SIG-M5 (cell line): ENCODE measurements around the gene DMKN.
"Not testable (repeated sequence)": the region's sequence is repeated elsewhere in the genome, so short reads cannot be mapped to it uniquely, and the experiment has no call there.

Experiments
- DNase-seq: peaks from one replicate; lab custom pipeline; 2025; lab: John Stamatoyannopoulos, UW

The DMKN gene

DNA sequence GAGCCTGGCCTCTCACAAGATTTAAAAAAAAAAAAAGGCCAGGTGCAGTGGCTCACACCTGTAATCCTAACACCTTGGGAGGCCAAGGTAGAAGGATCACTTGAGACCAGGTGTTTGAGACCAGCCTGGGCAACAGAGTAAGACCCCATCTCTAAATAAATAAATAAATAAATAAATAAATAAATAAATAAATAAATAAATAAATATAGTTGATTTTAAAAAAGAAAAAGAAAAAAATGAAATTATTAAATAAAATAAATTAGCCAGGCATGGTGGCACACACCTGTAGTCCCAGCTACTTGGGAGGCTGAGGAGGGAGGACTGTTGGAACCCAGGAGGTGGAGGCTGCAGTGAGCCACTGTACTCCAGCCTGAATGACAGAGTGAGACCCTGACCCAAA, 51.7 kb downstream of the DMKN start:
- DNase-seq = not testable (repeated sequence)

DNA sequence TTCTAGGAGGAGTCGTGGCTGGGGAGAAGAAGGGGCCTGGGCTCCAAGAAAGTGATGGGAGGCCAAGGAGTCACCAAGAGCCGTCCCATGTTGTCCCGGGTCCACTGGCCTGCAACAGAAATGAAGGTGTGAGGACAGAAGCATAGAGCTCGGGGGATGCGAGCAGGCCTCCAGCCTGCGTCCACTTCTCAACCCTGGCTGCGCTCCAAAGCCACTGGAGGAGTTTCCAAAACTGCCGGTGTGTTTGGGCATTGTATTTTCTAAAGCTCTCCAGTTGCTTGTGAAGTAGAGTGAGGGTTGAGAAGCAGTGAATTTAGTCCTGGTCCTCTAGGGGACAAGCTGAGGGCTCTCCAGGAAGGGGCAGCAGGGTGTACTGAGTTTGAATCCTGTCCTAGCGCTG, 52.4 kb downstream of the DMKN start:
- no peak for DNase-seq

DNA sequence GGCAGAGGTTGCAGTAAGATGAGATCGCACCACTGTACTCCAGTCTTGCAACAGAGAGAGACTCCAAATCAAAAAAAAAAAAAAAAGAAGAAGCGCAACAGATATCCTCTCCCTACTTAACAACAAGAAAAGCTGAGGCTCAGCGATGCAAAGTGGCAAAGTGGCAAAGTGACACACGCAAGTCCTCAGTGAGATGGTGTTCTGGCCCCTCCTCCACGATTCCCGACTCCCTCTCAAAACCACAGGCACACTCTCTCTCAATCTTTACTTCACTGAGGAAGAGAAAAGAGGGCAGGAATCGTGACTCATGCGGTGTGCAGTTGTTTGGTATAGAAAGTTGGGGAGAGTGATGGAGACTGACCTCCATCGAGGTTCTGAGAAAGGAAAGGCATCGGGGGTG, 52.8 kb downstream of the DMKN start:
- DNase-seq = no peak

DNA sequence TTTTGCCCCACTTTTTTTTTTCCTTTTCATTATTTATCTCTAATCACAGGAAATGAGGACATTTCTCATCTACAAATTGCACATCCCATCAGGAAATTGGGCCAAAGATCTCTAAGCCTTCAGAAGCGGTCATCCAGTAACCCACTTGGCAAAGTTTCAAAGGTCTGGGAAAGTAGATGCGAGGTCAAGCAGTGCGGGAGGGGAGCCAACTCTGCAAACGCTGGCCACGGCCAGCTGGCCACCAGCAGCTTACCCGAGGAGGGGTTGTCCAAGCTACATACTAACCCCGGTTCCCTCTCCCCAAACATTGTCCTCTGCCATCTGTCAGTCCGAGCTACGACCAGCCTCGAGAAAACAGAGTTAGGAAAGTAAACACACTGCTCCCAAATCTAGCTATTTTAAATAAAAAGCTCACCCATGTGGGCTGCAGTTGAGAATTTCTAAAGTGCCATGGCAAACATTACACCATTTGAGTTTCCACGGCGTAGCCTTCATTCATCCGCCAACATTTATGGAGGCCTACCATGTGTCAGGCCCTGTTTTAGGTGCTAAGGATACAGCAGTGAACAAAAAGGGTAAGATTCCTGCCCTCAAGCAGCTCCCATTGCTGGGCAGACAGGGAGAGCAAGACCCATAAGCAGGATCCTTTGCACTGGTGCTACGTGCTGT, 53.9 kb downstream of the DMKN start:
- no peak for DNase-seq

DNA sequence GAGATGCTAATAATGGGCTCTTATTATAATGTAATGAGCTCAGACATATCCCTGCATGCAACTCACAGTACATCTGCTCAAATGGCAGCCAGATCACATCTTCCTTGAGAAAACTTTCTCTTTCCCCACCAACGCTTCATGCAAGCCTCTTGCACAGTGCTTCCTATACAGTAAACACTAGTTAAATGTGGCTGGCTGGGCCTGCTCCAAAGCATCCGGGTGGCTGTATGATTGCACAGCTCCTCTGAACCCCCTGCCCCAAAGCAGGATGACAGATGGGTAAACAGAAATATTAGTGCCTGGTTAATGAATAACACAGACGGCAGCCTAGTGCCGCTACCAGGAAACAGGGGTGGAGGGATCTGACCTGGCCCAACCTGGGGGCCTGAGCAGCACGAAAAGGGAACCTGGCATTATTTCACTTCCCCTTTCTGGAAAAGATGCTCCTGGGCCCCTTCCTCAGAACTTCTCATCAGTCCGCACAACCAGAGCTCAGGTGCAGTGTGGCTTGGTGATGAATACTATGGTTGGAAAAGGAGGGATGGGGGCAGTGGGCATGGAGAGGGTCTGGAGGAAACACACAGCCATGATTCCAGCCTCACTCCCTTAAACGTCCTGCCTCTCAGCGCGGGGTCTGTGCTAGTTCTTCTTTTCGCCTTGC, 54.6 kb downstream of the DMKN start:
- no peak for DNase-seq

DNA sequence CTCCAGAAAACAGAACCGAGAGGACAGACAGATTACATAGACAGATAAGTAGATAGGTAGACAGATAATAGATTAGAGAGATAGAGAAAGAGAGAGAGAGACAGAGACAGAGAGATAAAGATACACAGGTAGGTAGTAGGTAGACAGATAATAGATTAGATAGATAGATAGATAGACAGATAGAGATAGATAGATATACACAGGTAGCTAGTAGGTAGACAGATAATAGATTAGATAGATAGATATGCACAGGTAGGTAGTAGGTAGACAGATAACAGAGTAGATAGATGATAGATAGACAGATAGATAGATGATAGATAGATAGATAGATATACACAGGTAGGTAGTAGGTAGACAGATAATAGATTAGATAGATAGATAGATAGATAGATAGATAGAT, 55.3 kb downstream of the DMKN start:
- no peak for DNase-seq

DNA sequence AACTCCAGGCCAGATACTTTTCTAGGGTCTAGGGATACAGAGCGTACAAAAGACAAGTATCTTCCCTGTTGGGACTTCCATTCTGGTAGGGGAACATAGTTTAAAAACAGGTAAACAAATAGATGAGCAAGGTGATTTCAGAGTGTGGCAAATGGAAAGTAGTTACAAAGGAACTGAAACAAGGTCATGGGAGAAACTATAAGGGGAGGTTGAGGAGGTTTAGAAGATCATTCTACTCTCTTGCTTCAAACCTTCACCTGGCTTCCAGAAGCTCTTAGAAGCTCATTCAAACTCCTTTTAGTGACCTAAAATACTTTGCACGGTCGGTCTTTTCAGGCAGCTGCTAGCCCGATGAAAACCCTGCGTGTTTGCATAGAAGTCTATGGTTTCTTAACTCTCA, 56.3 kb downstream of the DMKN start:
- DNase-seq = no peak

DNA sequence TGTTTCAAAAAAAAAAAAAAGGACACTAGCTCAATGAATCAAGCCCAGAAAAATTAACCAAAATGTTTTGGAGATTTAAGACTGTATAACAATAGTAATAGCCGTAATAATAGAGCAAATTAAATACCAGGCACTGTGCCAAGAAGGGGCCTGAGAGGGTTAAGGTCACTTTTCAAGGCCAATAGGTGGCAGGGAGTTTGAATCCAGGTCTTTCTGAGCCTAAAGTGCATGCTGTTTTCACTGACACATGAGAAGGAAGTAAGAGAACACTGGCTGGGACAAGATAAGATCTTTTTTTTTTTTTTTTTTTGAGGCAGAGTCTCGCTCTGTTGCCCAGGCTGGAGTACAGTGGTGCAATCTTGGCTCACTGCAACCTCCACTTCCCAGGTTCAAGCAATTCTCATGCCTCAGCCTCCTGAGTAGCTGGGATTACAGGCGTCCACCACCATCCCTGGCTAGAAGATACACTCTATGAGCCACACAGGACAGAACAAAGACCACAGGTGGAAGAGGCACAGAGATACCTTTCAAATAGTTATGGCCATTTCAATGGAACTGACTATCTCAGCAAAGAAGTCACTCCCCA, 57.7 kb downstream of the DMKN start:
- no peak for DNase-seq

DNA sequence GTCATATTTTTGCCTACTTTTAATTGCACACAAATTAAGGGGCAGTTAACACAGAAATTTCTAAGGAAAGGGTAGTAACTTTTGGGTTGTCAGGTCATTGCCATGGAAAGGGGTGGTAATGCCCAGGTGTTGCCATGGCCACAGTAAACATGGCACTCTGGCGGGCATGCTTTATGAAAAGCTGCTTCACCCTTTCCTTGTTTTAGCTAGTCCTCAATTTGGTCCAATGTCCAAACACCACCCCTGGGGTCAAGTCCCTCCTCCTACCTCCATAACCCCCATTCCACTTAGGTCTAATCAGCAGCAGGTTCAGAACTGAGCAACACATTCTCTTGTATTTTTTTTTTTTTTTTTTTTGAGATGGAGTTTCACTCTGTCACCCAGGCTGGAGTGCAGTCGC, 58.8 kb downstream of the DMKN start:
- DNase-seq = no peak

DNA sequence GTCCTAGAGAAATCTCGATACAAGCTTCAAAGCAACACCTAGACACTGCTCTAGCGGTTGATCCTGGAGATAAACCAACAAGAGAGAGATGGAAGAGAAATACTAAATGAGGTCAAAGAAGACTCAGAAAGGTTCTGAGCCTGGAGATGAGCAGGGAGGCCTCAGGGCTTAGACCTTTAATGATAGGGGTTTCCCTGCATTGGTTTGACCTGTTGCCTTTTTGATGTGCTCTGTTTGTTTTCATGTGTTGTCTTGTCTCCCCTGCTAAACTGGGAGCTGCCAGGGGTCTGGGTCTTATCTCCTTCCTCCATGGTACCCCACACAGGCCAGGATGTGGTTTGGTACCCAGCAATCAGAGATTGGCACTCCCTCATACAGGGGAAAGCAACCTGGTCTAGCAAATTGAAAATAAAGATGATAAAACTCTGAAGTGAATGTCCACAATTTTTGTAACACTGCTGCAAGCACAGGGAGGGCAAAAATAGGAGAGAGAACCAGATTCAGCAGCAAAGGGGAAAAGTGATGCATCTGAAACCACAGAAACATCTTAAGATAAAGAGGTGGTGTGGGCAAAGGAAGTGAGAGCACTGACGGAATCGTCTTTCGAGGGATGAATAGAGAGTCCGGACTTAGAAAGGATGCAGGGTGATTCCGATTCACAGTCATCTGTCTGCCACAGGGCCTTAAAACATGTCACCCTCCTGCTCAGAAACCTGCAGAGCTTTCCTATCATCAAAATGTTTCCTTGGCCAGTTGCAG, 61.9 kb downstream of the DMKN start:
- DNase-seq = no peak

DNA sequence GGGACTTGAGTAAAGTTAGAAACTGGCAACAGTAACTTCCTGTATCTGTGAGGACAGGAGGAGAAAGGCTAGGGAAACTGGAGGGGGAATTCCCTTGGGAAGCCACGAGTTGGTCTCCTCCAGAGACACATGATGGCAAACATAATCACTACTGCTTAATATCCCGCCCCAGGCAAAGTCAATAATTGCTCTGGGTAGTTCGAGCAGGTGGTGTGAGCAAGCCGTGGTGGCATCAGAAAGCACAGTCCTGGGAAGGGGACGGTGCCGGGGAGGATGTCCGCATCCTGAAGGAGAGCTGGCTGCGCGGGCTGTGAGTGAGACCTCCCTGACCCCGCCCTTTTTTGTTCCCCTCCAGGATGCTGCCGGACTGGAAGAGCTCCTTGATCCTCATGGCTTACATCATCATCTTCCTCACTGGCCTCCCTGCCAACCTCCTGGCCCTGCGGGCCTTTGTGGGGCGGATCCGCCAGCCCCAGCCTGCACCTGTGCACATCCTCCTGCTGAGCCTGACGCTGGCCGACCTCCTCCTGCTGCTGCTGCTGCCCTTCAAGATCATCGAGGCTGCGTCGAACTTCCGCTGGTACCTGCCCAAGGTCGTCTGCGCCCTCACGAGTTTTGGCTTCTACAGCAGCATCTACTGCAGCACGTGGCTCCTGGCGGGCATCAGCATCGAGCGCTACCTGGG, 63.9 kb downstream of the DMKN start:
- DNase-seq = no peak

DNA sequence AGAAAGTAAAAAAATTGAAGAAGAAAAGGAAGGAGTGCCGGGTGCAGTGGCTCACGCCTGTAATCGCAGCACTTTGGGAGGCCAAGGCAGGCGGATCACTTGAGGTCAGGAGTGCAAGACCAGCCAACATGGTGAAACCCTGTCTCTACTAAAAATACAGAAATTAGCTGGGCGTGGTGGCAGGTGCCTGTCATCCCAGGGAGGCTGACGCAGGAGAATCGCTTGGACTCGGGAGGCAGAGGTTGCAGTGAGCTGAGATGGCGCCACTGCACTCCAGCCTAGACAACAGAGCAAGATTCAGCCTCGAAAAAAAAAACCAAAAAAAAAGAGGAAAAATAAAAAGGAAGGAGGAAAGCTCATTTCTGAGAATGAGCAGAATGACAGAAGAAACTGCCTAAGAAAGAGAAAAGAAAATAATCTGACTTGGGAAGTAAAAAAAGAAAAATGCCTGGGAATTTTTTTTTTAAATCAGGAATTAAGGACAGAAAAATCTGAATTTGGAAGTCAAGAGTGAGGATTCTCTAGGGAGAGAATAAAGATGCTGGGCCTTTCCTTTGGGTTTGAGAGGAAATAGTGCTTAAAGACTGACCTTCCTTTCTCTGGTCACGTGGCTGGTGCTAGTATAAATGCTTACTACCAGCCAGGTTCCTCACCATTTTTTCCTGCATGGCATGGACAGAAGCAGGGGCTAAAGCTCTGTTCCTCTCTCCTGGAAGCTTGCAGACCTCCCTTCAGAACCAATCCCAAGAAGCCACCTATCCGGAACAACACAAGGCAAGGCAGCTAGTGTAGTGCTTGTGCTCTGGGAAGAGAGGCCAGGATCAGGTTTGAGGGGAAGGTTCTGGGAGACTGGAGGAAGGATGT, 65.6 kb downstream of the DMKN start, which contains the start of gene FFAR2:
FFAR2 (plus strand) TSS at position 652 of the 864 bp plus-strand sequence. CDS start 1,458 bp downstream, outside the sequence.
- no peak for DNase-seq
